Mesendoderm (in vitro differentiated cells): Measurements from ENCODE around the gene TTYH3.
"Not testable (repeated sequence)": the region's sequence is repeated elsewhere in the genome, so short reads cannot be mapped to it uniquely, and the experiment has no call there.

Source experiments
- DNase-seq: peaks from one replicate; pipeline ENCODE4 v3.0.0; 2013
- H2AK5ac ChIP-seq: 2 replicates; pipeline ENCODE4 v1.6.1; 2013; ENCODE audit warnings: low read length, inconsistent platforms
- H2BK120ac ChIP-seq: 2 replicates; pipeline ENCODE4 v1.6.1; 2013; ENCODE audit warnings: low read depth, mild to moderate bottlenecking, low read length, moderate library complexity, mixed read lengths
- H2BK15ac ChIP-seq: replicated peaks from 2 replicates; pipeline ENCODE4 v1.6.1; 2013; ENCODE audit warnings: low read depth, mild to moderate bottlenecking, moderate library complexity
- H2BK5ac ChIP-seq: 2 replicates; pipeline ENCODE4 v1.6.1; 2013; ENCODE audit warnings: low read length, inconsistent platforms
- H3K18ac ChIP-seq: 2 replicates; pipeline ENCODE4 v1.6.1; 2013; ENCODE audit warnings: mild to moderate bottlenecking, low read length, mixed read lengths
- H3K23ac ChIP-seq: one replicate; pipeline ENCODE4 v1.6.1; 2013; ENCODE audit warnings: low read length
- H3K27ac ChIP-seq: 2 replicates; pipeline ENCODE4 v1.5.1; 2013; ENCODE audit warnings: low read depth, mild to moderate bottlenecking, inconsistent platforms, low read length, moderate library complexity
- H3K27me3 ChIP-seq: 2 replicates; pipeline ENCODE4 v1.6.1; 2013; ENCODE audit warnings: low read length, control low read depth, mild to moderate bottlenecking, inconsistent platforms; ENCODE audit not compliant: insufficient read depth, poor library complexity
- H3K36me3 ChIP-seq: 2 replicates; pipeline ENCODE4 v1.6.1; 2013; ENCODE audit warnings: low read length, inconsistent platforms; ENCODE audit not compliant: control insufficient read depth, insufficient read depth
- H3K4ac ChIP-seq: one replicate; pipeline ENCODE4 v1.6.1; 2013; ENCODE audit warnings: low read depth, mild to moderate bottlenecking, low read length, moderate library complexity
- H3K4me1 ChIP-seq: 2 replicates; pipeline ENCODE4 v1.6.1; 2013; ENCODE audit warnings: low read depth, low read length, inconsistent platforms; ENCODE audit not compliant: control insufficient read depth
- H3K4me2 ChIP-seq: 2 replicates; pipeline ENCODE4 v1.6.1; 2013; ENCODE audit warnings: low read length
- H3K4me3 ChIP-seq: 2 replicates; pipeline ENCODE4 v1.5.1; 2013; ENCODE audit warnings: mild to moderate bottlenecking, low read length
- H3K56ac ChIP-seq: one replicate; pipeline ENCODE4 v1.6.1; 2013; ENCODE audit warnings: low read length
- H3K79me1 ChIP-seq: 2 replicates; pipeline ENCODE4 v1.6.1; 2013; ENCODE audit warnings: low read length, inconsistent platforms
- H3K79me2 ChIP-seq: 2 replicates; pipeline ENCODE4 v1.6.1; 2013; ENCODE audit warnings: mild to moderate bottlenecking, low read length; ENCODE audit not compliant: control insufficient read depth, insufficient read depth
- H3K9ac ChIP-seq: 2 replicates; pipeline ENCODE4 v1.6.1; 2013; ENCODE audit warnings: low read length, inconsistent platforms
- H4K5ac ChIP-seq: one replicate; pipeline ENCODE4 v1.6.1; 2013; ENCODE audit warnings: low read length
- H4K8ac ChIP-seq: one replicate; pipeline ENCODE4 v1.6.1; 2013; ENCODE audit warnings: low read depth, mild to moderate bottlenecking, control low read depth, low read length, moderate library complexity
- WGBS: extraction: QIAGEN DNeasy Blood & Tissue Kit; methylation state at CpG from one replicate; pipeline ENCODE4 v1.1.7; 2013; ENCODE audit warnings: low lambda C conversion rate, missing lambda C conversion rate; ENCODE audit not compliant: insufficient coverage; ENCODE audit errors: extremely low coverage; 5-methylcytosine and 5-hydroxymethylcytosine counted together

Gene TTYH3

GRCh38 chr7:2609646-2610045, 22.1 kb upstream of the TTYH3 start:
- H3K18ac ChIP-seq, H2BK15ac ChIP-seq, H4K5ac ChIP-seq, H3K4me2 ChIP-seq, H3K9ac ChIP-seq, H3K23ac ChIP-seq, H3K27me3 ChIP-seq, H3K36me3 ChIP-seq, DNase-seq, H2BK120ac ChIP-seq, H3K79me2 ChIP-seq, H4K8ac ChIP-seq, H3K79me1 ChIP-seq, H3K27ac ChIP-seq, H3K4me3 ChIP-seq: not testable (repeated sequence)
- Histone ChIP-seq H3K56ac (peak overlapping the region; percentile 57), H3K4ac (peak overlapping the region; percentile 82), H2BK5ac (peak overlapping the region; percentile 58), H2AK5ac (peak overlapping the region; percentile 83), H3K4me1 (peaks cover 20% of the 10 kb centered on the region)
- WGBS: no CpG with 5 or more reads among the region's 6 CpGs

DNA sequence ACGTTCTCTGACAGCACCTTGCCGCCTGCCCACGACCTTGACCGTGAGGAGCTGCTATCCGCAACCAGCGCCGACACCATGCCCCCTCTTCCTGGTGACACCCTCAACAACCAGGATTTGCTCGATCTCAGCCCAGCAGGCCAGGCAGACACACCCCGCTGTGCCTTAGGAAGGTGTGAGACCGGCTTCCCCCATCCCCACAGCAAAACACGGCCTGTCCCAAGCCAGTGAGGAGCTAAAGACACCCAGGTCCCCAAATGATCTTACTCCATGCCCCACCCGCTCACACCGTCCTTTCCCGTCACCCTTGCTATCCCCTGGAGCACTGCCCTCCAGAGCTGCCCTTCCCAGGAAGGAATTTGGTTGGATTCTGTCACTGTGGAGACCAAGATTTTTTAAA, 21.3 kb upstream of the TTYH3 start:
- H3K27ac ChIP-seq: peak overlapping the region; percentile 90

GRCh38 chr7:2610898-2611297, 20.9 kb upstream of the TTYH3 start:
- Histone ChIP-seq H3K27ac (peak overlapping the region; percentile 90), H3K23ac (no peak overlapping the region), H3K4me1 (peaks cover 20% of the 10 kb centered on the region), H3K36me3 (no peaks in the 10 kb centered on the region), H3K18ac (peak overlapping the region; percentile 20), H3K9ac (peak overlapping the region; percentile 38), H2BK5ac (peak overlapping the region; percentile 91), H2BK15ac (no peak overlapping the region), H3K79me1 (no peaks in the 10 kb centered on the region), H3K4me2 (no peak overlapping the region), H2BK120ac (peak overlapping the region; percentile 86), H4K8ac (no peak overlapping the region), H2AK5ac (peak overlapping the region; percentile 67), H3K27me3 (no peaks in the 10 kb centered on the region), H3K4ac (peak overlapping the region; percentile 73), H4K5ac (no peak overlapping the region), H3K79me2 (no peaks in the 10 kb centered on the region), H3K56ac (peak overlapping the region; percentile 89), H3K4me3 (no peak overlapping the region)
- no CpG with 5 or more reads among the region's 14 CpGs for WGBS
- no peak for DNase-seq

More for the DNA sequence above, 21.3 kb upstream of the TTYH3 start:
- Histone ChIP-seq H3K27me3 (no peaks in the 10 kb centered on the region), H2BK15ac (no peak overlapping the region), H3K79me2 (no peaks in the 10 kb centered on the region), H3K18ac (peak overlapping the region; percentile 20), H3K4me3 (no peak overlapping the region), H3K56ac (peak overlapping the region; percentile 89), H3K36me3 (no peaks in the 10 kb centered on the region), H3K9ac (peak overlapping the region; percentile 6), H3K4me2 (peak overlapping the region; percentile 10), H3K23ac (no peak overlapping the region), H2AK5ac (no peak overlapping the region), H4K5ac (no peak overlapping the region), H2BK120ac (peak overlapping the region; percentile 86), H4K8ac (no peak overlapping the region), H2BK5ac (peak overlapping the region; percentile 58), H3K4me1 (peaks cover 20% of the 10 kb centered on the region), H3K4ac (peak overlapping the region; percentile 73), H3K79me1 (no peaks in the 10 kb centered on the region)
- WGBS: no CpG with 5 or more reads among the region's 14 CpGs
- DNase-seq: peak; percentile 81

DNA sequence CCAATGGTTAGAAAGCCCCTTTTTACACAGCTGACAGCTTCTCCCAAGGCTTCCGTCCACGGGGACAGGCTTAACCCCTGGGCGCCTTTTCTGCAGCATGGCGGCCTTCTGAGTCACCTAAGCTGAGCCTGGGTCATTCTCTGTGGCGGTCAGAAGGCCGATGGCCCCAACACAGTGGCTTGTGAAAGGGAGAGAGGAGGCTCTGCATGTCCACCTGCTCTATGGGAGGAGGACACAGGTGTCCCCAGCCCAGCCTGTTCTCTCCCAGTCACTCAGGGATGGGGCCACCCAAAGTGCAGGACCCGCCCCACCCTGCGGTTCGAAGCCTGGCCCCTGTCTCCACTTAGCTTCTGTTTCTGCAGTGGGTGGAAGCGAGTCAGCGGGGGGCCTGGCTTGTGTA, 20.4 kb upstream of the TTYH3 start:
- Histone ChIP-seq H3K56ac (peak overlapping the region; percentile 89), H2AK5ac (peak overlapping the region; percentile 67), H3K79me1 (no peaks in the 10 kb centered on the region), H3K4me2 (no peak overlapping the region), H2BK120ac (peak overlapping the region; percentile 86), H3K4me3 (no peak overlapping the region), H3K36me3 (no peaks in the 10 kb centered on the region), H3K27me3 (no peaks in the 10 kb centered on the region), H4K5ac (no peak overlapping the region), H3K27ac (peak overlapping the region; percentile 90), H2BK5ac (peak overlapping the region; percentile 91), H4K8ac (no peak overlapping the region), H3K4me1 (peaks cover 20% of the 10 kb centered on the region), H3K9ac (no peak overlapping the region), H3K4ac (peak overlapping the region; percentile 73), H2BK15ac (no peak overlapping the region), H3K23ac (no peak overlapping the region), H3K79me2 (no peaks in the 10 kb centered on the region), H3K18ac (peak overlapping the region; percentile 20)
- WGBS: no CpG with 5 or more reads among the region's 11 CpGs
- DNase-seq: no peak

DNA sequence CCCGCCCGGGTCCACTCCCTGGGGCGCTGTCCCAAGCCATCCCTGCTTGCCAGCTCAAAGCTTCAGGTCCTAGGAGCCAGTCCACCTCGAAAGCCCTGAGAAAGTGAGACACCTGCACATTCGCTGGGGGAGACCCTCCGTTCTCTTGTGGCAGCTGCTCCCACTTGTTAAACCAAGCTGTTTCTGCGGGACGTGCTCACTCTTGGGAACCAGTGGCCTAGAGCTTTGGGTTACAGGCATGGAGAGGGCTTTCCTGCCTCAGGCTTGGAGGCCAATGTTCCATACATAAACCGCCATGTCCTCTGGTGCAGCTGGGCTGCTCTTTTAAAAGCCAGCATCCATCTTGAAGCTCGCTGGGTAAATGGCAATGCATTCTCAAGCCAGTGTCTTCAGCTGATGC, 19.9 kb upstream of the TTYH3 start:
- Histone ChIP-seq H3K4ac (peak overlapping the region; percentile 44), H3K56ac (peak overlapping the region; percentile 67), H3K79me1 (no peaks in the 10 kb centered on the region), H3K36me3 (no peaks in the 10 kb centered on the region), H3K23ac (peak overlapping the region; percentile 74), H3K27ac (peak overlapping the region; percentile 42), H2BK15ac (no peak overlapping the region), H3K4me1 (peaks cover 20% of the 10 kb centered on the region), H3K79me2 (no peaks in the 10 kb centered on the region), H3K4me2 (no peak overlapping the region), H3K18ac (peak overlapping the region; percentile 24), H2AK5ac (peak overlapping the region; percentile 31), H3K4me3 (no peak overlapping the region), H2BK5ac (peak overlapping the region; percentile 41), H2BK120ac (no peak overlapping the region), H4K5ac (no peak overlapping the region), H4K8ac (no peak overlapping the region), H3K9ac (no peak overlapping the region), H3K27me3 (no peaks in the 10 kb centered on the region)
- no peak for DNase-seq
- no CpG with 5 or more reads among the region's 10 CpGs for WGBS

DNA sequence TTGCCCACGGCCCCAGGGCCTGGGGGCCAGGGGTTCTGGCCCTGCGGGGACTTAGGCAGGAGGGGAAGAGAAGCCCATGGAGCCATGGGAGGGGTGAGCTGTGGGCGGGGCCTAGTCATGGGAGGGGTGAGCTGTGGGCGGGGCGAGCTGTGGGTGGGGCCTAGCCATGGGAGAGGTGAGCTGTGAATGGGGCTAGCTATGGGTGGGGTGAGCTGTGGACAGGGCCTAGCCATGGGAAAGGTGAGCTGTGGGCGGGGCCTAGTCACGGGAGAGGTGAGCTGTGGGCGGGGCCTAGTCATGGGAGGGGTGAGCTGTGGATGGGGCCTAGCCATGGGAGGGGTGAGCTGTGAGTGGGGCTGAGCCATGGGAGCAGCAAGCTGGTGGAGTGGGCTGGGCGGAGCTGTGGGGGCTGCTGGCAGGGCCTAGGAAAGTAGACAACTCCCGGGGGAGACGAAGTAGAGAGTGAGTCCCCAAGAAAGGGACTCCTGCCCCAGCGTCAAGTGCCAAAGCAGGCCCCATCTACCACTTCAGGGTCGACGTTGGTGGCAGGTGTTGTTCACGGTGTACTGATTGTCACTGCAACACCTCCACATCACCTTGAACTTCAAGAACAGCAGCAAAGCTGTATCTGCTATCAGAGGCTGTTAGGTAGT, 19.2 kb upstream of the TTYH3 start:
- no peak overlapping the region for H3K9ac ChIP-seq
- no peaks in the 10 kb centered on the region for H3K79me1 ChIP-seq
- no peak overlapping the region for H3K4me2 ChIP-seq
- no peak overlapping the region for H3K4ac ChIP-seq
- peaks cover 20% of the 10 kb centered on the region for H3K4me1 ChIP-seq
- H3K36me3 ChIP-seq: no peaks in the 10 kb centered on the region
- H4K5ac ChIP-seq: no peak overlapping the region
- no peak overlapping the region for H3K4me3 ChIP-seq
- H3K18ac ChIP-seq: peak overlapping the region; percentile 24
- no peak overlapping the region for H2BK15ac ChIP-seq
- no peaks in the 10 kb centered on the region for H3K79me2 ChIP-seq
- WGBS: no CpG with 5 or more reads among the region's 15 CpGs
- no peak overlapping the region for H4K8ac ChIP-seq
- peak; percentile 62 for DNase-seq
- peak overlapping the region; percentile 67 for H3K56ac ChIP-seq
- no peak overlapping the region for H2BK120ac ChIP-seq
- H3K27me3 ChIP-seq: no peaks in the 10 kb centered on the region
- H2BK5ac ChIP-seq: peak overlapping the region; percentile 41
- H3K23ac ChIP-seq: no peak overlapping the region
- H2AK5ac ChIP-seq: no peak overlapping the region
- H3K27ac ChIP-seq: no peak overlapping the region
